Astrocyte of the spinal cord (primary cell): ENCODE measurements around the gene CFAP99.

Experiments used
- DNase-seq: peaks from one replicate; pipeline ENCODE4 v3.0.0; 2011; ENCODE audit warnings: low read depth, low spot score
- H3K4me3 ChIP-seq: 2 replicates; pipeline ENCODE4 v1.5.1; 2011; ENCODE audit warnings: low read depth, mild to moderate bottlenecking, low read length, moderate library complexity
- in situ Hi-C: cut with HindIII; loops from 2 replicates; pipeline ENCODE4 v1.10.0; 2017; ENCODE audit warnings: low sequenced_read_pairs
- TF ChIP-seq, protein P1 (sequence below): IDR thresholded peaks from 2 replicates; pipeline ENCODE4 v1.5.1; 2012; ENCODE audit warnings: low read depth, mild to moderate bottlenecking, low read length, inconsistent platforms

Gene CFAP99

DNA sequence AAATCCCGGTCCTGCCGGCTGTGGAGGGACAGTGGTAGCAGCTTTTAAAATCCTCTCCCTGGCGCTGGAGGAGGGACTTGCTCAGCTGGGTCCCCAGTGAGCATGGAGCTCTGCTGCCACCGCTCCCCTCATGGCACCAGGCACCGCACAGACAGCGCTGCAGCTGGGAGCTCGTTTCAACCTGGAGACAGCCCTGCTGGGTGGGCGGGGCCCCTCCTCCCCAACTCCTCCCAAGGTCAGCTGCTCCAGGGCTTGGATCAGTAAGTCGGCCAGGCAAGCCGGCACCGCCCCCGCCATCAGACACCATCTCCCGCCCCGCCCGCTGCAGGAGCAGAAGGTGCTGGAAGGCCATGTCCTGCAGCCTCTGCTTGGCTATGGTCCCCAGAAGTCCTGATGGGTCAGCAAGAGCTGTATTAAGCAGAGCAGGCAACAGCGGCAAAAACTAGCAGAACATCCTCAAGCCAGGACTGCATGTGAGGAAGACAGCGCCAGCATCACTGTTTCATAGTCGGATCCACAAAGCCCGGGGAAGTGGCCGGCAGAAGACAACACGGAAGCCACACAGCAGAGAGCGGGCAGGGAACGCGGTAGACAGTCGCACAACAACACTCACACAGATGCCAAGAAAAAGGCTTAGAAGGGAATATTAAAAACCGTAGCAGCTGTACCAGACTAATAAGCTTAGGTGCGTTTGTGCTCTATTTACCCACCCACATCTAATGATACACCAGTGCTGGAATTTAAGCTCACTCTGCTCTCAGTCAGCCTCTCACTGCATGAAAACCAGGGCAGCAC is 16.5 kb upstream of the CFAP99 start:
- DNase-seq = peak; percentile 32
- in situ Hi-C loops = no loop called here
- H3K4me3 ChIP-seq = peak overlapping the region; percentile 15
- TF ChIP-seq, protein P1, sequence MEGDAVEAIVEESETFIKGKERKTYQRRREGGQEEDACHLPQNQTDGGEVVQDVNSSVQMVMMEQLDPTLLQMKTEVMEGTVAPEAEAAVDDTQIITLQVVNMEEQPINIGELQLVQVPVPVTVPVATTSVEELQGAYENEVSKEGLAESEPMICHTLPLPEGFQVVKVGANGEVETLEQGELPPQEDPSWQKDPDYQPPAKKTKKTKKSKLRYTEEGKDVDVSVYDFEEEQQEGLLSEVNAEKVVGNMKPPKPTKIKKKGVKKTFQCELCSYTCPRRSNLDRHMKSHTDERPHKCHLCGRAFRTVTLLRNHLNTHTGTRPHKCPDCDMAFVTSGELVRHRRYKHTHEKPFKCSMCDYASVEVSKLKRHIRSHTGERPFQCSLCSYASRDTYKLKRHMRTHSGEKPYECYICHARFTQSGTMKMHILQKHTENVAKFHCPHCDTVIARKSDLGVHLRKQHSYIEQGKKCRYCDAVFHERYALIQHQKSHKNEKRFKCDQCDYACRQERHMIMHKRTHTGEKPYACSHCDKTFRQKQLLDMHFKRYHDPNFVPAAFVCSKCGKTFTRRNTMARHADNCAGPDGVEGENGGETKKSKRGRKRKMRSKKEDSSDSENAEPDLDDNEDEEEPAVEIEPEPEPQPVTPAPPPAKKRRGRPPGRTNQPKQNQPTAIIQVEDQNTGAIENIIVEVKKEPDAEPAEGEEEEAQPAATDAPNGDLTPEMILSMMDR = peak; percentile 5

DNA sequence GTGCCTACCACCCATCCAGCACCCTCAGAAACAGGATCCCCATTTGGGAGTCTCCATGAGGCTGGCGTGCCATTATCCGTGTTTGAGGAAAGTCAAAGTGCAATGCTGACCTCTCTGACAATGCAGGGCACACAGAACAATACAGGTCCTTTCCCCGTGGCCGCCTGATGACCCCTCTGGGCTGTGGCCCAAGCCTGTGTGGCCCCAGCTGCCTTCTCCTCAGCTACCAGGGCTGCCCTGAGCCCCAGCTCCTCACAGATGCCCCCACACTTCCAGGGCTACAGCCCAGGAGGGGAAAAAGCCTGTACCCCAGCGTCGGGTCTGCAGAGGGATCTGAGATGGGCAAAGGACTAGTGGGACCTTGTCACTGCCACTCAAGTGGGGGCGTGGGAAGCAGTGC is 15.8 kb upstream of the CFAP99 start:
- TF ChIP-seq, protein P1 = no peak
- H3K4me3 ChIP-seq = no peak overlapping the region
- DNase-seq = no peak
- in situ Hi-C loops = no loop called here

DNA sequence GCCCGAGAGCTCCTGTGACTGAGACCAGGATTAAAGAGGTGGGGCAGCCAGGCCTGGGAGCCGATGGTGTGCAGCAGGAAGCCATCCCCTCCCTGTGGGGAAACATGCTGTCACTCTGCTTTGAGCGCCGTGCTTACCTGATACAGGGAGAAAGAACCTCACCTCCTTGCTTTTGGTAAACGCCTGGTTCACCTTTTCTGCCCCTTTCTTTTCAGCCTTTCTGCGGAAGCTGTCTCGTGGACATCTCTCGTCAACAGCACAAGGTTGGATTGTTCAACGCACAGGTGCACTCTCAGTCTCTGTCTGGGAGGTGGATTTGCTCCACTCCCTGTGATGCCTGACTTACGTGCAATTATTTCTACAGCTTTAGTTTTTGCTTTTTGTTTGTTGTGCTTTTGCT is 12.3 kb upstream of the CFAP99 start:
- in situ Hi-C loops = no loop called here
- no peak overlapping the region for H3K4me3 ChIP-seq
- DNase-seq = no peak
- TF ChIP-seq, protein P1 = no peak

DNA sequence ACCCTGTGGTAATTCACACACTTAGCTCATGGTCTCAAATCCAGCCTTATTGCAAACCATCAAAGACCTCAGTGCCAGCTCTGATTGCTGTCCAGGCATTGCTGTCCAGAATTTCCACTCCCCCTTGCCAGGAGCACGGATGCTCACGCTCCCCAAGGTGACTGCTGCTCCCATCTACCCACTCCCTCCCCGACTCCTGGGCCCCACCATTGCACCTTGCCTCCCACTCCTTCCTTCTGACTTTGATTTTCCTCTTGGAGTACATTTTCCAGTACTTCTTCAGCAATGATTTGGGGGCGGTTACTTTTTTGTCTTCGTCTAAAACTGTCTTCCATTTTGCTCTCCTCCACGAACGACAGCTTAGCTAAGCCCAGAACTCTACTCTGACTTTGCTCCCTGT is 11.8 kb upstream of the CFAP99 start:
- DNase-seq = no peak
- TF ChIP-seq, protein P1 = no peak
- no peak overlapping the region for H3K4me3 ChIP-seq
- in situ Hi-C loops = no loop called here

DNA sequence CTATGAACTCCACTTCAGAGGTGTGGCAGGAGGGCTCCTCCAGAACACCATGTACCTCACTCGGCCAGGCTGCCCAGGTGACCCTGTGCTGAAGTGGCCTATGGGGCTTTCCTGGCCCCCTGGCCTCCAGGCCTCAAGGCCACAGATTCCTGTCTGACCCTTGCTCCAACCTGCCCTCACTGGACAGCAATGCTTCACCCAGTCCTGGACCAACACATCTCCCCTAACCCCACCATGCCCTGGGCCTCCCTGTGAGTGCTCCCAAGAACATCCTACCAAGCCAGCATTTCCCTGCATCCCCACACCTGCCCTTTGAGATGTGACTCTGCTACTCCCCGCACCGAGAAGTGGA is 10.8 kb upstream of the CFAP99 start:
- no peak for DNase-seq
- in situ Hi-C loops = no loop called here
- H3K4me3 ChIP-seq = no peak overlapping the region
- TF ChIP-seq, protein P1 = no peak

DNA sequence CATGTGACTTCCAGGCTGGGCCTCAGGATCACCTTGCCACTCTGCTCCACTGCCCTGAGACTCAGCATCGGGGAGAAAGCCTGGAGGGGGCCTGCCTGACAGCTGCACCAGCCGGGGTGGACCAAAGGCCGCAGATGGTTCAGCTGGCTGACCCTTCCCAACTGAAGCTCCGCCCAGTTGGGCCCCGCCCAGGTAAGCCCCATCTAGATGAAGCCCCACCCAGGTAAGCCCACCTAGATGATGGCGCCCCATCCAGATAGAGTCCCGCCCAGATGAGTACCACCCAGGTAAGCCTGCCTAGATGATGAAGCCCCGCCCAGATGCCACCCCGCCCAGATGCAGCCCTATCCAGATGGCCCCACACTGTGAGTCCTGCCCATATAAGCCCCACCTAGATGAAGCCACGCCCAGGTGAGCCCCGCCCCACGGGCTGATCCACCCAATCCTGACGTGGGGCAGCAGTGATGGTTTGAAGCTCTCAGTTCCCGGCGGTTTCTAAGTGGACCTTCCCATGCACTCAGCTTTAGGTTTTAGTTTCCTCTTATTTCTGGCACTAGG is 10.3 kb upstream of the CFAP99 start:
- no peak for DNase-seq
- in situ Hi-C loops = no loop called here
- H3K4me3 ChIP-seq = no peak overlapping the region

More for the DNA sequence above, 10.3 kb upstream of the CFAP99 start:
- TF ChIP-seq, protein P1 = no peak
